Endodermal cell (in vitro differentiated cells): Measurements from ENCODE around the gene ZBTB46. TPM values are rescaled to one million over a fixed set of nuclear protein-coding genes. Genes with fewer than 3 reads are reported as not detected.
A peak's percentile ranks its signal among the peaks of the same experiment; 100 is the strongest.

Experiments
- DNase-seq: peaks from one replicate; pipeline ENCODE4 v3.0.0-alpha.2; 2017
- H3K27ac ChIP-seq: 2 replicates; pipeline ENCODE4 v1.5.1; 2013; ENCODE audit warnings: mild to moderate bottlenecking, low read depth, low read length, moderate library complexity
- H3K27me3 ChIP-seq: 2 replicates; pipeline ENCODE4 v1.6.1; 2013; ENCODE audit warnings: mild to moderate bottlenecking, low read length, moderate library complexity; ENCODE audit not compliant: insufficient read depth, control insufficient read depth, poor library complexity, severe bottlenecking
- H3K36me3 ChIP-seq: 2 replicates; pipeline ENCODE4 v1.7.0; 2013; ENCODE audit warnings: mild to moderate bottlenecking, low read length, moderate library complexity; ENCODE audit not compliant: control insufficient read depth, insufficient read depth
- H3K4me1 ChIP-seq: one replicate; pipeline ENCODE4 v1.7.0; 2013; ENCODE audit warnings: low read length; ENCODE audit not compliant: control insufficient read depth, insufficient read depth
- H3K4me3 ChIP-seq: 2 replicates; pipeline ENCODE4 v1.5.1; 2013; ENCODE audit warnings: mild to moderate bottlenecking, low read length, moderate library complexity
- H3K9ac ChIP-seq: 2 replicates; pipeline ENCODE4 v1.6.1; 2013; ENCODE audit warnings: mild to moderate bottlenecking, low read length, moderate library complexity; ENCODE audit not compliant: poor library complexity, severe bottlenecking; ENCODE audit errors: extremely low read depth
- H3K9me3 ChIP-seq: 2 replicates; pipeline ENCODE4 v1.6.1; 2013; ENCODE audit warnings: mild to moderate bottlenecking, low read length, moderate library complexity; ENCODE audit not compliant: control insufficient read depth
- H3K27ac Mint-ChIP-seq: 2 replicates; pipeline ENCODE4 v1.8.0; 2020; ENCODE audit warnings: mixed read lengths
- H3K27me3 Mint-ChIP-seq: 2 replicates; pipeline ENCODE4 v1.8.0; 2021; ENCODE audit warnings: mild to moderate bottlenecking, mixed read lengths; ENCODE audit not compliant: insufficient read depth
- H3K36me3 Mint-ChIP-seq: 2 replicates; pipeline ENCODE4 v1.8.0; 2020; ENCODE audit warnings: low read depth, mixed read lengths
- H3K4me1 Mint-ChIP-seq: 2 replicates; pipeline ENCODE4 v1.8.0; 2020; ENCODE audit warnings: mixed read lengths
- H3K4me3 Mint-ChIP-seq: 2 replicates; pipeline ENCODE4 v1.8.0; 2020; ENCODE audit warnings: mild to moderate bottlenecking, moderate library complexity, mixed read lengths
- H3K9me3 Mint-ChIP-seq: 2 replicates; pipeline ENCODE4 v1.8.0; 2020; ENCODE audit warnings: mild to moderate bottlenecking, mixed read lengths
- WGBS, 2 experiments: methylation state at CpG; one replicate each; pipeline versions ENCODE4 v1.1.5 to v1.1.7; 2013; ENCODE audit warnings: missing lambda C conversion rate in 2 of 2, mixed read lengths in 1 of 2; ENCODE audit not compliant: insufficient coverage in 1 of 2, insufficient read length in 1 of 2; 5-methylcytosine and 5-hydroxymethylcytosine counted together
- total RNA-seq, 2 donors: library from RNA; stranded (reverse); fragmentation: NEBNext Ultra II Directional in 1 of 2; extraction: Animal tissue kit (Norgen Biotek cat#: 25700) in 1 of 2; gene quantifications; 2 replicates in 1 of 2; 3 replicates in 1 of 2; pipeline ENCODE4 v1.2.1, GENCODE V29; 2021
- TF ChIP-seq, protein P1 (sequence below): fragments of 200-600 bp; sonication (generic); conservative IDR thresholded peaks from 2 replicates; pipeline ENCODE4 v1.5.0; 2021; ENCODE audit warnings: antibody characterized with exemption, mild to moderate bottlenecking

Gene ZBTB46
- total RNA-seq, 2 donors from 2014 or later = 24.9 to 25.9 TPM

DNA sequence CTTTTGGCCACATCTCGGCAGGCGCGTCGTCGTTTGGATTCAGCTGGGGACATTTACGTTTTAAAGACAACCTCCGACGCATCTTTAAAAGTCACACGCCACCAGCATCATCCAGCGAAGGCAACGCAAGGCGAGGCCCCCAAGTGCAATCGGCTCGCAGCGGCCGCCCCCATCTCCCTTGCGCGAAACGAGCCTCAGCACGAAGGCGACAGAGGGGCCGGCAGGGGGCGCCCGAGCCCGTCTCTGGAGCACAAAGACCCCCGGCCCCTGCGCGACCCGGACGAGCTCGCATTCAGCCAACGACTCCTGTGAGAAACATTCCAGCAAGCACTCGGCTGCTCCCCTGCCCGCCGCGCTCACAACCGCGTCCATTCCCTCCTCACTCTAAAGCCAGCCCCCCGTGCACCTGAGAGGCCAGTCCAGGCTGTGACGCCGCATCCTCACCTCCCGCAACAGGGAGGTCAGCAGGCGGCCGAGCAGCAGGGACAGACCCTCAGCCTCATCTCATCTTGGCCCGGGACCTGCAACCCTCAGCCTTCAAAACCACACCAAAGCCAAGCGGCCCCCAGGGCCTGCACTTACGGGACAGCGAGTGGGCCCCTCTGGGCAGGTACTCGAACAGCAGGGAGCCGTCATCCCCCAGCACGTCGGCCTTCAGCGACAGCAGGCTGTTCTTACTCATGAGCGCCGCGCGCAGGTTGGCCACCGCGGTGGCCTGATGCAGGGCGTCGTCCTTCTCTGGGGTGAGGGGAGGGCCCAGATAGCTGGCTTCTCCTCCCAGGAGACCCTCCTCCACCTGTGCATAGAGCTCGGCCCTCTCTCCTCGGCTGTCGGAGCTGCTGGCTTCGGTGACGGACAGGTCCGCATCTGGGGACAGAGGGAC lies 55.7 kb downstream of the ZBTB46 start:
- Mint-ChIP-seq H3K9me3 (no peaks in the 10 kb centered on the region), H3K27ac (peak overlapping the region; percentile 93), H3K4me3 (peak overlapping the region; percentile 65), H3K27me3 (no peaks in the 10 kb centered on the region), H3K36me3 (peaks cover 25% of the 10 kb centered on the region), H3K4me1 (peaks cover 11% of the 10 kb centered on the region)
- H3K4me1 ChIP-seq = no peaks in the 10 kb centered on the region
- DNase-seq = peak; percentile 93
- no peak overlapping the region for H3K4me3 ChIP-seq
- H3K36me3 ChIP-seq = no peaks in the 10 kb centered on the region
- no peaks in the 10 kb centered on the region for H3K9me3 ChIP-seq
- TF ChIP-seq, protein P1, sequence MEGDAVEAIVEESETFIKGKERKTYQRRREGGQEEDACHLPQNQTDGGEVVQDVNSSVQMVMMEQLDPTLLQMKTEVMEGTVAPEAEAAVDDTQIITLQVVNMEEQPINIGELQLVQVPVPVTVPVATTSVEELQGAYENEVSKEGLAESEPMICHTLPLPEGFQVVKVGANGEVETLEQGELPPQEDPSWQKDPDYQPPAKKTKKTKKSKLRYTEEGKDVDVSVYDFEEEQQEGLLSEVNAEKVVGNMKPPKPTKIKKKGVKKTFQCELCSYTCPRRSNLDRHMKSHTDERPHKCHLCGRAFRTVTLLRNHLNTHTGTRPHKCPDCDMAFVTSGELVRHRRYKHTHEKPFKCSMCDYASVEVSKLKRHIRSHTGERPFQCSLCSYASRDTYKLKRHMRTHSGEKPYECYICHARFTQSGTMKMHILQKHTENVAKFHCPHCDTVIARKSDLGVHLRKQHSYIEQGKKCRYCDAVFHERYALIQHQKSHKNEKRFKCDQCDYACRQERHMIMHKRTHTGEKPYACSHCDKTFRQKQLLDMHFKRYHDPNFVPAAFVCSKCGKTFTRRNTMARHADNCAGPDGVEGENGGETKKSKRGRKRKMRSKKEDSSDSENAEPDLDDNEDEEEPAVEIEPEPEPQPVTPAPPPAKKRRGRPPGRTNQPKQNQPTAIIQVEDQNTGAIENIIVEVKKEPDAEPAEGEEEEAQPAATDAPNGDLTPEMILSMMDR = peak; percentile 95
- WGBS, 2 experiments = 26 to 31% methylated on average over 44 to 67 of the region's 67 CpGs
- H3K27ac ChIP-seq = no peak overlapping the region
- H3K9ac ChIP-seq = no peak overlapping the region
- H3K27me3 ChIP-seq = no peaks in the 10 kb centered on the region

DNA sequence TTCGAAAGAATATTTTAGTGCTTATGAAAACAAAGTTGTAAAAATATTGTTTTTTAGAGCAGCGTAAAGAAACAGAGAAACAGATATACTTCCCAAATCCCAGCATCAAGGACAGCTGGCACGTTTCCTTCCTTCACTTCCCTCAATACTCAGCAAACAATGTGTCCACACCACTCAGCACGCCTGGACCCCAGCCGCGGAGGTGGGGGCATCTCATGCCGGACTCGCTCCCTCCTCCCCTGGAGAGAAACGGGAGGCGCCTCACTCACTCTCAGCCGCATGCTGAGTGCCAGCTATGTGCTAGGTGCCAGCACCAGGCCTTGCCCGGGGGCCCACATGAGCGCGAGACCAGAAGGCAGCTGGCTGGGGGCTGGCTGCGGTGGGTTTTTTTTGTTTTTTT lies 56.8 kb downstream of the ZBTB46 start:
- Histone ChIP-seq H3K9ac (no peak overlapping the region), H3K36me3 (no peaks in the 10 kb centered on the region), H3K4me1 (no peaks in the 10 kb centered on the region), H3K27me3 (no peaks in the 10 kb centered on the region), H3K4me3 (no peak overlapping the region), H3K9me3 (no peaks in the 10 kb centered on the region), H3K27ac (no peak overlapping the region)
- DNase-seq = no peak
- Mint-ChIP-seq H3K27ac (no peak overlapping the region), H3K9me3 (no peaks in the 10 kb centered on the region), H3K4me3 (no peak overlapping the region), H3K4me1 (peaks cover 11% of the 10 kb centered on the region), H3K27me3 (no peaks in the 10 kb centered on the region), H3K36me3 (peaks cover 32% of the 10 kb centered on the region)
- TF ChIP-seq, protein P1 = no peak
- WGBS, 2 experiments = 94 to 96% methylated on average over 9 to 14 of the region's 15 CpGs

DNA sequence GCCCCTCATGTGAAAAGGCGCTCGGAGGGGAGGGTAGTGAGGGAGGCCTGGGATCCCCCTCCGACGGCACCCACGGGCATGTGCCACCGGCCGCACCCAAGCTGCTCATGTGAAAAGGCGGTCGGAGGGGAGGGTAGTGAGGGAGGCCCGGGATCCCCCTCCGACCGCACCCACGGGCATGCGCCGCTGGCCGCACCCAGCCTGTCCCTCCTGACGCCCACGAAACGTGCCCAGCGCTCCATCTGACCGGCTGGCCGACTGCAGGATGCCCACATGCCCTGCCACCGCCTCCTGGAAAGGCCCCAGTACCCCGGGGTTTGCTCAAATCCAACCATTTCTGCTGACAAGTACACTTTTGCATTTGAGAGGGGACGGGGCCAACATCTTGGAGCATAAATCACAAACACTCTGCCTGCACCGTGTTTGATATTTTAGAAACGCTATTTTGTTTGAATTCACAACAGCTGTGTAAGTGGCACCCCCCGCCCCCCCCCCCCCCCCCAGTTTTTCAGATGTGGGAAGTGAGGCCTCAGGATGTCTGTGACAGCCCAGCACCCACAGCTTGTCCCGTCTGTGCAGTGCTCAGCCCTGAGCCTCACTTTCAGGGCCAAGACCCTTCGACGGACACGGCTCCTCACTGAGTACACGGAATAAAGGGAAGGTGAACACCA lies 57.4 kb downstream of the ZBTB46 start:
- no peak overlapping the region for H3K27ac ChIP-seq
- H3K4me1 ChIP-seq = no peaks in the 10 kb centered on the region
- Mint-ChIP-seq H3K4me3 (no peak overlapping the region), H3K27ac (no peak overlapping the region), H3K9me3 (no peaks in the 10 kb centered on the region), H3K36me3 (peaks cover 30% of the 10 kb centered on the region), H3K27me3 (no peaks in the 10 kb centered on the region), H3K4me1 (peaks cover 11% of the 10 kb centered on the region)
- no peak overlapping the region for H3K4me3 ChIP-seq
- TF ChIP-seq, protein P1 = no peak
- 90 to 94% methylated on average over 25 to 32 of the region's 33 CpGs for WGBS, 2 experiments
- H3K27me3 ChIP-seq = no peaks in the 10 kb centered on the region
- H3K36me3 ChIP-seq = peaks cover 5% of the 10 kb centered on the region
- H3K9ac ChIP-seq = no peak overlapping the region
- no peaks in the 10 kb centered on the region for H3K9me3 ChIP-seq
- DNase-seq = no peak
